22Rv1 (cell line): ENCODE data around the gene TSACC.

Source experiments
- CTCF ChIP-seq: fragments of 450-650 bp; IDR thresholded peaks from 2 replicates; pipeline ENCODE4 v1.5.1; 2017; ENCODE audit warnings: mild to moderate bottlenecking
- ZFX ChIP-seq: fragments of 450-650 bp; IDR thresholded peaks from 2 replicates; pipeline ENCODE4 v1.6.1; 2017; ENCODE audit warnings: antibody characterized with exemption, borderline replicate concordance

- TF ChIP-seq CTCF (no peak), ZFX (no peak)
Observed at GRCh38 chr1:156384658-156385057, 46.3 kb downstream of the TSACC start.
